C4-2B (cell line): ENCODE data around the gene TRPV6.

ENCODE experiments used
- CTCF ChIP-seq: fragments of 450-650 bp; conservative IDR thresholded peaks from 2 replicates; pipeline ENCODE4 v1.5.1; 2017; ENCODE audit warnings: mild to moderate bottlenecking
- ZFX ChIP-seq: fragments of 450-650 bp; IDR thresholded peaks from 2 replicates; pipeline ENCODE4 v1.6.1; 2017

GRCh38 chr7:142862786-142863400 lies 22.7 kb downstream of the TRPV6 start:
- TF ChIP-seq CTCF = no peak
- no peak for TF ChIP-seq ZFX
